ENCODE measurements around the gene TTLL1.
"Not testable (repeated sequence)": the region's sequence is repeated elsewhere in the genome, so short reads cannot be mapped to it uniquely, and the experiment has no call there.

Gene TTLL1

GRCh38 chr22:43066844-43067385 is 22.3 kb downstream of the TTLL1 start:
- peak; percentile 22 for DNase-seq (ENCODE audit: low spot score)

- DNase-seq (ENCODE audit: low spot score): peak; percentile 15
These were observed 23.1 kb downstream of the TTLL1 start for GRCh38 chr22:43066134-43066533.

- peak; percentile 85 for DNase-seq (ENCODE audit: low spot score)
These were observed 29.0 kb downstream of the TTLL1 start for GRCh38 chr22:43060183-43060582.

GRCh38 chr22:43057641-43058040 is 31.6 kb downstream of the TTLL1 start:
- no peak for DNase-seq (ENCODE audit: low spot score)

GRCh38 chr22:43053176-43053575 is 36.0 kb downstream of the TTLL1 start:
- peak; percentile 61 for DNase-seq (ENCODE audit: low spot score)

- DNase-seq (ENCODE audit: low spot score): peak; percentile 33
These were observed 38.2 kb downstream of the TTLL1 start for GRCh38 chr22:43050995-43051394.

- no peak for DNase-seq (ENCODE audit: low spot score)
These were observed 41.6 kb downstream of the TTLL1 start for GRCh38 chr22:43047605-43048004.

- no peak for DNase-seq (ENCODE audit: low spot score)
These were observed 44.9 kb downstream of the TTLL1 start for GRCh38 chr22:43044290-43044712.

GRCh38 chr22:43042101-43042780 is 47.0 kb downstream of the TTLL1 start:
- no peak for DNase-seq (ENCODE audit: low spot score)

- DNase-seq (ENCODE audit: low spot score): no peak
These were observed 49.4 kb downstream of the TTLL1 start for GRCh38 chr22:43039800-43040199.

GRCh38 chr22:43038325-43038724 is 50.9 kb downstream of the TTLL1 start:
- DNase-seq (ENCODE audit: low spot score): no peak

- no peak for DNase-seq (ENCODE audit: low spot score)
These were observed 52.8 kb downstream of the TTLL1 start for GRCh38 chr22:43036282-43036829.

GRCh38 chr22:43035250-43035649 is 53.9 kb downstream of the TTLL1 start:
- DNase-seq (ENCODE audit: low spot score): no peak

- DNase-seq (ENCODE audit: low spot score): no peak
These were observed 57.6 kb downstream of the TTLL1 start for GRCh38 chr22:43031617-43032016.

GRCh38 chr22:43018615-43019014 is 70.6 kb downstream of the TTLL1 start:
- no peak for DNase-seq (ENCODE audit: low spot score)

GRCh38 chr22:43017525-43018460 is 71.4 kb downstream of the TTLL1 start:
- DNase-seq (ENCODE audit: low spot score): no peak

GRCh38 chr22:43016150-43016549 is 73.0 kb downstream of the TTLL1 start:
- DNase-seq (ENCODE audit: low spot score): not testable (repeated sequence)

- DNase-seq (ENCODE audit: low spot score): no peak
These were observed 73.5 kb downstream of the TTLL1 start for GRCh38 chr22:43015677-43016042.

- peak; percentile 99 for DNase-seq (ENCODE audit: low spot score)
These were observed 74.1 kb downstream of the TTLL1 start, which contains the start of gene PACSIN2 for GRCh38 chr22:43014869-43015676. PACSIN2 (minus strand) TSS chr22:43015149; CDS start chr22:42912080, 103,069 bp downstream.

GRCh38 chr22:43014316-43014868 is 74.8 kb downstream of the TTLL1 start:
- peak; percentile 78 for DNase-seq (ENCODE audit: low spot score)
